ENCODE results near the gene RPH3AL. TPM values are rescaled to one million over a fixed set of nuclear protein-coding genes. Genes with fewer than 3 reads are reported as not detected.

RPH3AL gene, protein sequence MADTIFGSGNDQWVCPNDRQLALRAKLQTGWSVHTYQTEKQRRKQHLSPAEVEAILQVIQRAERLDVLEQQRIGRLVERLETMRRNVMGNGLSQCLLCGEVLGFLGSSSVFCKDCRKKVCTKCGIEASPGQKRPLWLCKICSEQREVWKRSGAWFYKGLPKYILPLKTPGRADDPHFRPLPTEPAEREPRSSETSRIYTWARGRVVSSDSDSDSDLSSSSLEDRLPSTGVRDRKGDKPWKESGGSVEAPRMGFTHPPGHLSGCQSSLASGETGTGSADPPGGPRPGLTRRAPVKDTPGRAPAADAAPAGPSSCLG
- polyA plus RNA-seq (2011; rRNA removed), result 2.8 and 4.0 TPM in 2 replicates
- 1.5 and 2.1 TPM in 2 replicates for polyA minus RNA-seq (2011; rRNA and poly(A)+ RNA removed)

DNA sequence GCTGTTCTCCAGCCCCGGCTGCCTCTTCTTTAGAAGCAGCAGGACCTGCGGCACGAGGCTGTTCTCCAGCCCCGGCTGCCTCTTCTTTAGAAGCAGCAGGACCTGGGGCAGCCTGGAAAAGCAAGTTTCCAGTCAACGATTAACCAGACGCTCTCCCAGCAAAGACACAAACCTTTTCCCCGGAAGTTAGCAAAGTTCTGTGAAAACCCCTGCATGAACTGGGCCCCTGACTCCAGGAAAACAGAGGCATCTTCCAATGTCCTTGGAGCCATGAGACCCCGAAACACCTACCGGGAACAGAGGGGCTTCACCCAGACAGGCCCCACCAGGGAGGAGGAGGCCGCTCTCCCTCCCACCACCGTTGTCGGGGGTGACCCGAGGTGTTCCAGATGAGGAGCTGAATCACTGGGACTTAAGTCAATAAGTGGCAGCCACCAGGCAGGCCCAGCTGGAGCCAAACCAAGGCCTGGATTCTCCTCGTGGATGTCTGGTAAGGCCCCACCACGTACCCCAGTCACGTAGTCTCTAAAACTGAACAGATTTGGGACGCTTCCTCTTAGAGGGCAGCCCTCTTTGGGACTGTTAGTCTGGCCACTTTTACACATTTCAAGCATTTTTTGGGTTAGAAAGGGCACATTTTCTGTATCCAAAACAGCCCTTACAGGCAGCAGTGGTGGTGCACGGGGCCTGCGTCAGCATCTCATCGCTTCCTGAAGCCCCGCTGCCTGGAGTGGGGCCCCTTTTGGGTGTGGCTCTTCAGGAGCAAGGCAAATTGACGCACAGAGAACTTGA is at the start of gene RPH3AL:
Gene RPH3AL (minus strand): TSS at position 387 of the 792 bp plus-strand sequence. CDS start 25,264 bp downstream, outside the sequence.
- H3K36me3 ChIP-seq (ENCODE audit: control insufficient read depth, insufficient read depth, low read length), result no peaks in the 10 kb centered on the region
- DNase-seq (ENCODE audit: low read depth), result no peak
- ChIA-PET POLR2A (no interaction called here), CTCF (interaction anchor here (1.4 kb wide), 1 partner anchor 34 kb away, joined by 4 read pairs; no protein-coding TSS in a partner anchor)
- H3K4me3 ChIP-seq (ENCODE audit: low read depth, low read length), result no peak within 1 kb of the TSS
- TF ChIP-seq, protein P1, sequence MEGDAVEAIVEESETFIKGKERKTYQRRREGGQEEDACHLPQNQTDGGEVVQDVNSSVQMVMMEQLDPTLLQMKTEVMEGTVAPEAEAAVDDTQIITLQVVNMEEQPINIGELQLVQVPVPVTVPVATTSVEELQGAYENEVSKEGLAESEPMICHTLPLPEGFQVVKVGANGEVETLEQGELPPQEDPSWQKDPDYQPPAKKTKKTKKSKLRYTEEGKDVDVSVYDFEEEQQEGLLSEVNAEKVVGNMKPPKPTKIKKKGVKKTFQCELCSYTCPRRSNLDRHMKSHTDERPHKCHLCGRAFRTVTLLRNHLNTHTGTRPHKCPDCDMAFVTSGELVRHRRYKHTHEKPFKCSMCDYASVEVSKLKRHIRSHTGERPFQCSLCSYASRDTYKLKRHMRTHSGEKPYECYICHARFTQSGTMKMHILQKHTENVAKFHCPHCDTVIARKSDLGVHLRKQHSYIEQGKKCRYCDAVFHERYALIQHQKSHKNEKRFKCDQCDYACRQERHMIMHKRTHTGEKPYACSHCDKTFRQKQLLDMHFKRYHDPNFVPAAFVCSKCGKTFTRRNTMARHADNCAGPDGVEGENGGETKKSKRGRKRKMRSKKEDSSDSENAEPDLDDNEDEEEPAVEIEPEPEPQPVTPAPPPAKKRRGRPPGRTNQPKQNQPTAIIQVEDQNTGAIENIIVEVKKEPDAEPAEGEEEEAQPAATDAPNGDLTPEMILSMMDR (IDR thresholded peaks at IDR 0.05; ENCODE audit: insufficient read depth, low read depth, low read length), result no peak
- H3K27me3 ChIP-seq (ENCODE audit: control insufficient read depth, insufficient read depth, low read length), result no peaks in the 10 kb centered on the region

DNA sequence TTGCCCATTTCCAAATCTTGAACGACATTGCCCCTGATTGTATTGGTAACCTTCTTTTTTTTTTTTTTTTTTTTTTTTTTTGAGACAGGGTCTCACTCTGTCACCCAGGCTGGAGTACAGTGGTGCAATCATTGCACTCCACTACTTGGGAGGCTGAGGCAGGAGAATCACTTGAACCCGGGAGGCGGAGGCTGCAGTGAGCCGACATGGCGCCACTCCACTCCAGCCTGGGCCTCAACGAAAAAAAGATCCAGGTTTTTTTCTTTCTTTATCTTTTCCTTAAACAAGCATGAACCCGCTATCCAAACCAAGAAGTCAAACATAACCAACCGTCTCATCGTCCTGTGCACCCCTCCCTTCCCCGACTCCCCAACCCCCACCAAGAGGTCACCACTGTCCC is 47.6 kb upstream of the RPH3AL start:
- POLR2A ChIA-PET, result no interaction called here

GRCh38 chr17:396788-397187 is 44.2 kb upstream of the RPH3AL start:
- Histone ChIP-seq H3K4me3 (ENCODE audit: low read depth, low read length) (no peak overlapping the region), H3K27me3 (ENCODE audit: control insufficient read depth, insufficient read depth, low read length) (no peaks in the 10 kb centered on the region), H3K36me3 (ENCODE audit: control insufficient read depth, insufficient read depth, low read length) (no peaks in the 10 kb centered on the region)
- ChIA-PET POLR2A (no interaction called here), CTCF (interaction anchor here (0.6 kb wide), 2 partner anchors 248 to 356 kb away, joined by 3 to 4 read pairs; no protein-coding TSS in a partner anchor)
- TF ChIP-seq, protein P1 (IDR thresholded peaks at IDR 0.05; ENCODE audit: insufficient read depth, low read depth, low read length), result no peak
- no peak for DNase-seq (ENCODE audit: low read depth)

More for the DNA sequence above, 47.6 kb upstream of the RPH3AL start:
- CTCF ChIA-PET, result no interaction called here
- Histone ChIP-seq H3K27me3 (ENCODE audit: control insufficient read depth, insufficient read depth, low read length) (no peaks in the 10 kb centered on the region), H3K36me3 (ENCODE audit: control insufficient read depth, insufficient read depth, low read length) (no peaks in the 10 kb centered on the region), H3K4me3 (ENCODE audit: low read depth, low read length) (no peak overlapping the region)
- no peak for DNase-seq (ENCODE audit: low read depth)
- TF ChIP-seq, protein P1 (IDR thresholded peaks at IDR 0.05; ENCODE audit: insufficient read depth, low read depth, low read length), result no peak

DNA sequence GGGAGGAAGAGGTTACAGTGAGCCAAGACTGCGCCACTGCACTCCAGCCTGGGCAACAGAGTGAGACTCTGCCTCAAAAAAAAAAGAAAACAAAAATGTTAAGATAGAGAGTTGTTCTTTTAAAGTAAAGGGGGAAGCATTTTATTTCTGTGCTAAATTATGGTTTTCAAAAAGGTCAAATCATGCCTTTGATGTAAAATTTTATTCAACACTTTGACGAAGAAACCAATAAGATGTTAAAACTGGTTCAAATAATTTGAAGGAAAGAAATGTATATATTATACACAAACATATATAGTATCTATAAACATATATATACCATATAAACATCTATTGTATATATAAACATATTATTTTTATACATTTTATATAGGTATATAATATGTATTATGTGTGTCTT is 43.4 kb upstream of the RPH3AL start:
- ChIA-PET POLR2A (no interaction called here), CTCF (interaction anchor here (1.4 kb wide), 1 partner anchor 249 kb away, joined by 3 read pairs; no protein-coding TSS in a partner anchor)
- H3K4me3 ChIP-seq (ENCODE audit: low read depth, low read length), result no peak overlapping the region
- H3K36me3 ChIP-seq (ENCODE audit: control insufficient read depth, insufficient read depth, low read length), result no peaks in the 10 kb centered on the region
- H3K27me3 ChIP-seq (ENCODE audit: control insufficient read depth, insufficient read depth, low read length), result no peaks in the 10 kb centered on the region
- DNase-seq (ENCODE audit: low read depth), result no peak
- TF ChIP-seq, protein P1 (IDR thresholded peaks at IDR 0.05; ENCODE audit: insufficient read depth, low read depth, low read length), result no peak

DNA sequence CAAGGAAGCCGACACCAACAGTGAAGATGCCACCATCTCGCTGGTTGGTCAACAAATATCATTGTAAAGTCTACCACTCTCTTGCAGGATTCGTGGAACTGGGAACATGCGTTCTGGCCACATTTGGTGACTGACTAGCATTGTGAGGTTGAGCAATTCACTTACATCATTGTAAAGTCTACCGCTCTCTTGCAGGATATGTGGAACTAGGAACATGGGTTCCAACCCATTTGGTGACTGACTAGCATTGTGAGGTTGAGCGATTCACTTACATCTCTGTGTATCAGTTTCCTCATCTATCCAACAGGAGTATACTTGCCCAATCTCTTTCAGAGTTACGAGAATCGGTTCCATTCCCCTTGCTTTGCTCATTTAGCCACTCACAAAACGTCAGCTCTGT is 42.6 kb upstream of the RPH3AL start:
- no peak for DNase-seq (ENCODE audit: low read depth)
- H3K4me3 ChIP-seq (ENCODE audit: low read depth, low read length), result no peak overlapping the region
- ChIA-PET POLR2A (no interaction called here), CTCF (interaction anchor here (1.4 kb wide), 1 partner anchor 248 kb away, joined by 3 read pairs; no protein-coding TSS in a partner anchor)
- no peaks in the 10 kb centered on the region for H3K27me3 ChIP-seq (ENCODE audit: control insufficient read depth, insufficient read depth, low read length)
- no peaks in the 10 kb centered on the region for H3K36me3 ChIP-seq (ENCODE audit: control insufficient read depth, insufficient read depth, low read length)
- TF ChIP-seq, protein P1 (IDR thresholded peaks at IDR 0.05; ENCODE audit: insufficient read depth, low read depth, low read length), result no peak
